AG04449 (cell line): ENCODE data around the gene KHDRBS1.

Experiments used
- CTCF ChIA-PET: fragments of 350-600 bp; formaldehyde crosslinking; extraction: SDS; loops from one replicate; lab custom pipeline; 2021; ENCODE audit warnings: antibody characterized with exemption; lab: Yijun Ruan, JAX
- POLR2A ChIA-PET: fragments of 400-600, 350-600 bp; formaldehyde crosslinking; extraction: SDS; loops from one replicate; lab custom pipeline; 2020; ENCODE audit warnings: antibody characterized with exemption, inconsistent platforms; lab: Yijun Ruan, JAX
- DNase-seq: peaks from one replicate; pipeline ENCODE4 v3.0.0-alpha.2; 2010; ENCODE audit warnings: low read depth, low spot score
- H3K4me3 ChIP-seq: 2 replicates; pipeline ENCODE4 v1.5.1; 2011; ENCODE audit warnings: low read depth, mild to moderate bottlenecking, control low read depth, low read length
- TF ChIP-seq, protein P1 (sequence below): IDR thresholded peaks from one replicate; pipeline ENCODE4 v1.5.1; 2011; ENCODE audit warnings: mild to moderate bottlenecking, moderate library complexity, low read length, control low read depth, inconsistent platforms; ENCODE audit not compliant: insufficient read depth; ENCODE audit errors: missing control alignments

Gene KHDRBS1

GRCh38 chr1:32013386-32014198 is at the start of gene KHDRBS1:
Gene KHDRBS1, plus strand, starts transcription at chr1:32013868. Its CDS starts 128 bp downstream, at chr1:32013996.
- CTCF ChIA-PET, result interaction anchor here (0.9 to 4.4 kb wide), 6 partner anchors 10 to 223 kb away, joined by 3 to 25 read pairs (median 4); no protein-coding TSS in a partner anchor
- peak; percentile 87 for DNase-seq
- POLR2A ChIA-PET, result interaction anchor here (0.6 to 2.0 kb wide), 8 partner anchors 8 to 712 kb away, joined by 3 to 8 read pairs (median 4); no protein-coding TSS in a partner anchor
- TF ChIP-seq, protein P1, sequence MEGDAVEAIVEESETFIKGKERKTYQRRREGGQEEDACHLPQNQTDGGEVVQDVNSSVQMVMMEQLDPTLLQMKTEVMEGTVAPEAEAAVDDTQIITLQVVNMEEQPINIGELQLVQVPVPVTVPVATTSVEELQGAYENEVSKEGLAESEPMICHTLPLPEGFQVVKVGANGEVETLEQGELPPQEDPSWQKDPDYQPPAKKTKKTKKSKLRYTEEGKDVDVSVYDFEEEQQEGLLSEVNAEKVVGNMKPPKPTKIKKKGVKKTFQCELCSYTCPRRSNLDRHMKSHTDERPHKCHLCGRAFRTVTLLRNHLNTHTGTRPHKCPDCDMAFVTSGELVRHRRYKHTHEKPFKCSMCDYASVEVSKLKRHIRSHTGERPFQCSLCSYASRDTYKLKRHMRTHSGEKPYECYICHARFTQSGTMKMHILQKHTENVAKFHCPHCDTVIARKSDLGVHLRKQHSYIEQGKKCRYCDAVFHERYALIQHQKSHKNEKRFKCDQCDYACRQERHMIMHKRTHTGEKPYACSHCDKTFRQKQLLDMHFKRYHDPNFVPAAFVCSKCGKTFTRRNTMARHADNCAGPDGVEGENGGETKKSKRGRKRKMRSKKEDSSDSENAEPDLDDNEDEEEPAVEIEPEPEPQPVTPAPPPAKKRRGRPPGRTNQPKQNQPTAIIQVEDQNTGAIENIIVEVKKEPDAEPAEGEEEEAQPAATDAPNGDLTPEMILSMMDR, result no peak
- peak within 1 kb of the TSS; percentile 99 for H3K4me3 ChIP-seq

- DNase-seq, result no peak
- ChIA-PET CTCF (interaction anchor here (0.9 to 2.4 kb wide), 5 partner anchors 13 to 165 kb away, joined by 3 to 8 read pairs (median 7); partner anchors contain the start of gene SPOCD1), POLR2A (no interaction called here)
- TF ChIP-seq, protein P1, result no peak
- no peak overlapping the region for H3K4me3 ChIP-seq
These were observed 42.8 kb upstream of the KHDRBS1 start for GRCh38 chr1:31970873-31971272.

DNA sequence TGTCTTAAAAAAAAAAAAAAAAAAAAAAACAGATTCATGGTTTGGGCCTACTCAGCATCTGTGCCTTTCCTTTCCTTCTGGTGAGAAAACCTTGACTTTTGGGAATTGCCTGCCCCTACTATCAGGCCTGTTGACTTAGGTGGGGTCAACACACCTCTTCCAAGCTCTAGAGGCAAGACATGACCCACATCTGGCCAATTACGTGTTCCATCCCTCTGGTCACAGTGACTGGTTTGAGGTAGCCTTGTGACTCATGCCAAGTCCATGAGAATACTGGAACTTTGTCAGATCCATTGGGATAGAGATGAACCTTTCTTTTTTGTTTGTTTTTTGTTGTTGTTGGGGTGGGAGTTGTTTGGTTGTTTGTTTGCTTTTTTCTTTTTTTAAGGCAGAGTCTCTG is 37.3 kb upstream of the KHDRBS1 start:
- TF ChIP-seq, protein P1, result no peak
- H3K4me3 ChIP-seq, result no peak overlapping the region
- CTCF ChIA-PET, result interaction anchor here (0.6 to 8.0 kb wide), 5 partner anchors 13 to 86 kb away, joined by 3 to 109 read pairs (median 9); no protein-coding TSS in a partner anchor
- no peak for DNase-seq
- POLR2A ChIA-PET, result interaction anchor here (1.6 kb wide), 1 partner anchor 10 kb away, joined by 3 read pairs; no protein-coding TSS in a partner anchor

DNA sequence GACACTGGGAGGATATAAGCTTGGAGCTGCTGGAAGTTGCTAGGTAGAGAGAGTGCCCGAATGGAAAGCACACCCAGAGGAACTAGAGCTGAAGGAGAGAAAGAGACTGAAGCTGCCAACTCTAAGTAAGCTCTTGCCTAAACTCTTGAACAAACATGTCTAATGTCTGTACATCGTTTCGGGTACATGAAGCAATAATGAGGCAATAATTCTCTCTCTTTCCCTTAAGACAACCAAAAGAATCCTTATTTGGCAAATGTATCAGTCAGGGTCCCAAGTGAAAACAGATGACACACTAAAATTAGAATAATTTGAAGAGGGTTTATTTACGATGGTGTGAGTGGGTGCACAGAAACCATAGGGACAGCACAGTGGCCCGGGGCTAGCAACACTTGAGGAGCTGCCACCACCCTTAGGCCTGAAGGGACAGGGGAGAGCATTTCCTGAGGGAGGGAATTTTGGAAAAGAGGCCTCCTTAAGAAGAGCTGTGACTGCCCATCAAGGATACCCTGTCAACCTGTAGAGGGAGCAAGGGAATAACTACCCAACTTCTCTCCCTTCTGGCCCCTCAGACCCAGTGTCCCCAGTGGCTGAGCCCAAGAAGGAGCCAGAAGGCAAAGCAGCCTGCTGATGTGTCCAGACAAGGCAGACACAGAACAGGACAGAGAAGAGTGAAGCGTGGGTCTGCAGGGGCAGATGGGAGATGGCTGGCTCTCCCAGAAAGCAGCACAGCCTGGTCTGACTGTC is 36.1 kb upstream of the KHDRBS1 start:
- TF ChIP-seq, protein P1, result peak; percentile 41
- CTCF ChIA-PET, result interaction anchor here (0.6 to 8.0 kb wide), 19 partner anchors 9 to 162 kb away, joined by 3 to 109 read pairs (median 3); partner anchors contain the start of genes PTP4A2 and SPOCD1
- peak; percentile 59 for DNase-seq
- POLR2A ChIA-PET, result interaction anchor here (1.4 to 1.6 kb wide), 2 partner anchors 9 to 36 kb away, joined by 3 to 7 read pairs; partner anchors contain the start of gene KHDRBS1
- H3K4me3 ChIP-seq, result no peak overlapping the region

- TF ChIP-seq, protein P1, result no peak
- H3K4me3 ChIP-seq, result no peak overlapping the region
- ChIA-PET CTCF (interaction anchor here (0.9 to 8.0 kb wide), 9 partner anchors 10 to 416 kb away, joined by 3 to 109 read pairs (median 4); partner anchors contain the start of gene SPOCD1), POLR2A (no interaction called here)
- DNase-seq, result no peak
These were observed 34.7 kb upstream of the KHDRBS1 start for GRCh38 chr1:31978843-31979400.
